Measurements from ENCODE around the gene KIAA1217. TPM values are rescaled to one million over a fixed set of nuclear protein-coding genes. Genes with fewer than 3 reads are reported as not detected.

The KIAA1217 gene, protein sequence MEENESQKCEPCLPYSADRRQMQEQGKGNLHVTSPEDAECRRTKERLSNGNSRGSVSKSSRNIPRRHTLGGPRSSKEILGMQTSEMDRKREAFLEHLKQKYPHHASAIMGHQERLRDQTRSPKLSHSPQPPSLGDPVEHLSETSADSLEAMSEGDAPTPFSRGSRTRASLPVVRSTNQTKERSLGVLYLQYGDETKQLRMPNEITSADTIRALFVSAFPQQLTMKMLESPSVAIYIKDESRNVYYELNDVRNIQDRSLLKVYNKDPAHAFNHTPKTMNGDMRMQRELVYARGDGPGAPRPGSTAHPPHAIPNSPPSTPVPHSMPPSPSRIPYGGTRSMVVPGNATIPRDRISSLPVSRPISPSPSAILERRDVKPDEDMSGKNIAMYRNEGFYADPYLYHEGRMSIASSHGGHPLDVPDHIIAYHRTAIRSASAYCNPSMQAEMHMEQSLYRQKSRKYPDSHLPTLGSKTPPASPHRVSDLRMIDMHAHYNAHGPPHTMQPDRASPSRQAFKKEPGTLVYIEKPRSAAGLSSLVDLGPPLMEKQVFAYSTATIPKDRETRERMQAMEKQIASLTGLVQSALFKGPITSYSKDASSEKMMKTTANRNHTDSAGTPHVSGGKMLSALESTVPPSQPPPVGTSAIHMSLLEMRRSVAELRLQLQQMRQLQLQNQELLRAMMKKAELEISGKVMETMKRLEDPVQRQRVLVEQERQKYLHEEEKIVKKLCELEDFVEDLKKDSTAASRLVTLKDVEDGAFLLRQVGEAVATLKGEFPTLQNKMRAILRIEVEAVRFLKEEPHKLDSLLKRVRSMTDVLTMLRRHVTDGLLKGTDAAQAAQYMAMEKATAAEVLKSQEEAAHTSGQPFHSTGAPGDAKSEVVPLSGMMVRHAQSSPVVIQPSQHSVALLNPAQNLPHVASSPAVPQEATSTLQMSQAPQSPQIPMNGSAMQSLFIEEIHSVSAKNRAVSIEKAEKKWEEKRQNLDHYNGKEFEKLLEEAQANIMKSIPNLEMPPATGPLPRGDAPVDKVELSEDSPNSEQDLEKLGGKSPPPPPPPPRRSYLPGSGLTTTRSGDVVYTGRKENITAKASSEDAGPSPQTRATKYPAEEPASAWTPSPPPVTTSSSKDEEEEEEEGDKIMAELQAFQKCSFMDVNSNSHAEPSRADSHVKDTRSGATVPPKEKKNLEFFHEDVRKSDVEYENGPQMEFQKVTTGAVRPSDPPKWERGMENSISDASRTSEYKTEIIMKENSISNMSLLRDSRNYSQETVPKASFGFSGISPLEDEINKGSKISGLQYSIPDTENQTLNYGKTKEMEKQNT (N-terminal part only)
- 1 to 10 TPM; 2.1 to 2.3 TPM for total RNA-seq

DNA sequence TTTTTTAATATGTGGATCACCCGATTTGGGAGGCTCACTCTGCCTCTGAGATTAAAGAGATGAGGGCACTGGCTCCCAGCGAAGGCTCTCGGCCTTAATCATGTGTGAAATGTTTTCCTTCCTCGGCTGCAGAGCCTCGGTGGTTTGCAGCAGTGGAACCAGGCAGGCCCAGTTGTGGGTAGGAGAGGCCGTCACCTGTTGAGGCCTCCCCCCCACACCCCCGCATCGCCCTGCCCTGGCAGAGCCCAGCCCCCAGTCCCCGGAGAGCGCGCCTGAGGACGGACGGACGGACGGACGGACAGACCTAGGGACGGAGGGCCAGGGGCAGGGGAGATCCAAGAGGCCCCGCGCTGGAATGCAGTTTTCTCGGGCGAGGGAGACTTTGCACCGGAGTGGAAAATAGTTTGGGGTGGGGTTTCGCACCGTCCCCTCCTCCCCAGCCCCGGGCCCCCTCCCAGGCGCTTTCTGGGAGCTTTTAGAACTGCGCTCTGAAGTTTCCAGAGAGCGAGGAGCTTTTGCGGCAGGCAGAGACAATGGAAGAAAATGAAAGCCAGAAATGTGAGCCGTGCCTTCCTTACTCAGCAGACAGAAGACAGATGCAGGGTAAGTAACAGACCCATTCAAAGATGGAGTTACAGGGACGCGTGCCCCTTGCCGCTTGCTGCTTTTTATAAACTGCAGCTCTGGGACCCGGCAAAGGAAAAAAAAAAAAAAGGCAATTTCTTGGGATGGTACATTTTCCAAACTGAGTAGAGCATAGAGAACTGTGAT is at the start of gene KIAA1217:
Gene KIAA1217 (plus strand): TSS at position 478 of the 771 bp plus-strand sequence. CDS start 56 bp downstream, at position 534.

Small RNA genes within 50 kb of the gene (small RNA-seq; reads per million reads assigned to genes)
- gene AC063961.1 (0 to 0.29 reads per million in 2 donors), gene MIR603 (0 reads per million in 2 donors)

Data from melanocyte of skin (primary cell).